Ishikawa (cell line): ENCODE measurements around the gene S100A14.

Experiments
- CEBPB ChIP-seq: IDR thresholded peaks from 2 replicates; pipeline ENCODE4 v1.6.1; 2012
- CREB1 ChIP-seq: IDR thresholded peaks from 2 replicates; pipeline ENCODE4 v1.6.1; 2012; ENCODE audit warnings: low read depth
- EGR1 ChIP-seq: IDR thresholded peaks from 2 replicates; pipeline ENCODE4 v1.6.1; 2012
- EP300 ChIP-seq: IDR thresholded peaks from 2 replicates; pipeline ENCODE4 v1.6.1; 2012; ENCODE audit warnings: borderline replicate concordance
- MAX ChIP-seq: IDR thresholded peaks from 2 replicates; pipeline ENCODE4 v1.6.1; 2012
- NFIC ChIP-seq: IDR thresholded peaks from 2 replicates; pipeline ENCODE4 v1.6.1; 2012
- RAD21 ChIP-seq: IDR thresholded peaks from 2 replicates; pipeline ENCODE4 v1.6.1; 2012; ENCODE audit warnings: low read depth
- REST ChIP-seq: IDR thresholded peaks from 2 replicates; pipeline ENCODE4 v1.6.1; 2012; ENCODE audit warnings: low read depth, mild to moderate bottlenecking
- TAF1 ChIP-seq: IDR thresholded peaks from 2 replicates; pipeline ENCODE4 v1.6.1; 2012; ENCODE audit warnings: low read depth, mild to moderate bottlenecking
- TCF12 ChIP-seq: IDR thresholded peaks from 2 replicates; pipeline ENCODE4 v1.6.1; 2012; ENCODE audit warnings: low read depth
- TEAD4 ChIP-seq: IDR thresholded peaks from 2 replicates; pipeline ENCODE4 v1.6.1; 2012
- USF1 ChIP-seq: IDR thresholded peaks from 2 replicates; pipeline ENCODE4 v1.6.1; 2012
- YY1 ChIP-seq: IDR thresholded peaks from 2 replicates; pipeline ENCODE4 v1.6.1; 2012; ENCODE audit warnings: low read depth
- ZBTB7A ChIP-seq: IDR thresholded peaks from 2 replicates; pipeline ENCODE4 v1.6.1; 2012; ENCODE audit warnings: low read depth

GRCh38 chr1:153638261-153638660, 22.1 kb upstream of the S100A14 start:
- TF ChIP-seq EP300 (no peak), CEBPB (no peak), NFIC (no peak), TCF12 (no peak), USF1 (no peak), RAD21 (no peak), YY1 (no peak), ZBTB7A (no peak), REST (no peak), MAX (no peak), EGR1 (no peak), TAF1 (no peak), CREB1 (no peak), TEAD4 (no peak)
